ENCODE measurements around the gene NRXN3.

DNA sequence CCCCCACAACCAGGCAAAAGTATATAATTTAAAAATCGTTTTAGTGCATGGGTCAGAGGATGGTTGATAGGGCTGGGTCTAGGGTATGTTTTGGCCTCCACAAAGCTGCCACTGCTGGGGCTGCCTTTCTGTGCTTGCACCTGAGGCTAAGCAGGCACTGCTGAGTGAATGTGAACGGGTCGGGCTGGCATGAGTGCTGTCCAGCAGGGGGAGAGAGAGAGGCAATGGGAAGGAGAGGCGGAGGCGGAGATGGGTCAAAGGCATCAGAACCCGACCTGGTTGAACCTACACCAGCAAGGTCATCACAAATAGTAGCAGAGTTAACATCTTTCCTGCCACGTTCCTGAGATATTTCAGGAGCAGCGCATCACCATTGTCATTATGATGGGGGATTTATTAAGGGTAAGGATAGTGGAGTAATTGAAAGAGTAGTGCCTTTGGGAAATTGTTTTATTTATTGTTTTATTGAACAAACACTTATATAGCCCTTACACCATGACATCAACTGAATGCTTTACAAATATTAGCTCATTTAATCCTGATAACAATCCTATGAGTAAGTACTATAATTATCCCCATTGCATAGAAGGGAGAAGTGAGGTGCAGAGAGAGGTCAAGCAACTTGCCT, 5.8 kb upstream of the NRXN3 start:
- TF ChIP-seq GATA3 (IDR thresholded peaks at IDR 0.05; ENCODE audit: low read depth, low read length), result no peak
- TF ChIP-seq GATA2 (IDR thresholded peaks at IDR 0.05; ENCODE audit: low read depth, low read length), result no peak

Measured in SH-SY5Y (cell line).